HepG2 (cell line): Measurements from ENCODE around the gene TACC3. TPM values are rescaled to one million over a fixed set of nuclear protein-coding genes. Genes with fewer than 3 reads are reported as not detected.

Experiments used
- AHR ChIP-seq: IDR thresholded peaks from 2 replicates; pipeline ENCODE4 v1.6.1; 2018; ENCODE audit warnings: missing genetic modification reagents, missing compliant biosample characterization
- CCAR2 ChIP-seq: fragments of 200-400 bp; formaldehyde crosslinking; optimal IDR thresholded peaks from 2 replicates; pipeline ENCODE3; 2018; ENCODE audit warnings: low read depth, mild to moderate bottlenecking, low read length, moderate library complexity
- ETV5 ChIP-seq: IDR thresholded peaks from 2 replicates; pipeline ENCODE4 v1.6.1; 2018; ENCODE audit warnings: missing biosample characterization, missing genetic modification reagents, inconsistent platforms, borderline replicate concordance
- FOXO1 ChIP-seq: sonication (generic); formaldehyde crosslinking; IDR thresholded peaks from 2 replicates; pipeline ENCODE4 v1.4.0; 2020; ENCODE audit warnings: missing genetic modification reagents
- GATA4 ChIP-seq: sonication (generic); IDR thresholded peaks from 2 replicates; pipeline ENCODE4 v1.6.1; 2016; ENCODE audit warnings: antibody characterized with exemption, low read depth, borderline replicate concordance
- HNRNPL ChIP-seq: fragments of 200-400 bp; formaldehyde crosslinking; IDR thresholded peaks from 2 replicates; pipeline ENCODE4 v1.6.1; 2017; ENCODE audit warnings: mild to moderate bottlenecking, low read depth, low read length
- JDP2 ChIP-seq: sonication (generic); formaldehyde crosslinking; IDR thresholded peaks from 2 replicates; pipeline ENCODE4 v1.8.1; 2022; ENCODE audit warnings: missing genetic modification reagents, borderline replicate concordance
- NCOR1 ChIP-seq: fragments of 200-600 bp; sonication (generic); IDR thresholded peaks from 2 replicates; pipeline ENCODE4 v1.7.0; 2017; ENCODE audit warnings: antibody characterized with exemption, low read length, borderline replicate concordance
- NFE2L1 ChIP-seq: sonication (generic); formaldehyde crosslinking; IDR thresholded peaks from 2 replicates; pipeline ENCODE4 v1.4.0; 2020; ENCODE audit warnings: missing genetic modification reagents, mild to moderate bottlenecking, borderline replicate concordance
- RCOR2 ChIP-seq: IDR thresholded peaks from 2 replicates; pipeline ENCODE4 v1.6.1; 2016; ENCODE audit warnings: missing biosample characterization, missing genetic modification reagents
- SIN3A ChIP-seq: IDR thresholded peaks from 2 replicates; pipeline ENCODE4 v1.6.1; 2011; ENCODE audit warnings: low read depth, mild to moderate bottlenecking, control low read depth, low read length, borderline replicate concordance
- ZBTB1 ChIP-seq: sonication (generic); formaldehyde crosslinking; IDR thresholded peaks from 2 replicates; pipeline ENCODE4 v1.4.0; 2020; ENCODE audit warnings: missing genetic modification reagents, borderline replicate concordance
- ZFP1 ChIP-seq: IDR thresholded peaks from 2 replicates; pipeline ENCODE4 v1.6.1; 2016
- ZMYM3 ChIP-seq: sonication (generic); formaldehyde crosslinking; IDR thresholded peaks from 2 replicates; pipeline ENCODE4 v1.5.1; 2020; ENCODE audit warnings: mild to moderate bottlenecking, missing genetic modification reagents
- ZNF101 ChIP-seq: sonication (generic); formaldehyde crosslinking; IDR thresholded peaks from 2 replicates; pipeline ENCODE4 v1.4.0; 2020; ENCODE audit warnings: mild to moderate bottlenecking, low read depth, missing genetic modification reagents, borderline replicate concordance
- ZNF274 ChIP-seq: sonication (generic); formaldehyde crosslinking; IDR thresholded peaks from 2 replicates; pipeline ENCODE4 v1.5.1; 2020; ENCODE audit warnings: mild to moderate bottlenecking, missing genetic modification reagents
- ZNF331 ChIP-seq: sonication (generic); formaldehyde crosslinking; IDR thresholded peaks from 2 replicates; pipeline ENCODE4 v1.4.0; 2020; ENCODE audit warnings: missing genetic modification reagents
- ZNF589 ChIP-seq: sonication (generic); formaldehyde crosslinking; conservative IDR thresholded peaks from 2 replicates; pipeline ENCODE4 v1.8.0; 2022; ENCODE audit warnings: mild to moderate bottlenecking, moderate library complexity, missing genetic modification reagents
- ZNF619 ChIP-seq: sonication (generic); formaldehyde crosslinking; IDR thresholded peaks from 2 replicates; pipeline ENCODE4 v1.4.0; 2020; ENCODE audit warnings: mild to moderate bottlenecking, missing genetic modification reagents
- polyA plus RNA-seq, 8 experiments: library from polyadenylated mRNA; depleted of rRNA in 3 of 8; stranded (reverse) in 7 of 8; unstranded in 1 of 8; fragments of >200 nt; fragmentation: Illumina TruSeq in 4 of 8; extraction: Trizol in 4 of 8; gene quantifications; 2 replicates each; pipeline versions ENCODE4 v1.2.1 to v1.2.3, GENCODE V29; 2011 to 2016; ENCODE audit warnings: low read depth in 4 of 8, missing spikeins in 1 of 8, mixed read lengths in 1 of 8; ENCODE audit not compliant: insufficient read depth in 1 of 8
- total RNA-seq, 5 experiments: library from RNA; depleted of rRNA; stranded (reverse); fragments of >200 nt; fragmentation: Illumina TruSeq; extraction: Trizol; gene quantifications; 2 replicates each; pipeline ENCODE4 v1.2.3, GENCODE V29; 2016; ENCODE audit warnings: low read depth in 1 of 5
- TF ChIP-seq, protein P1 (sequence below): sonication (generic); formaldehyde crosslinking; IDR thresholded peaks from 2 replicates; pipeline ENCODE4 v1.4.0; 2020; ENCODE audit warnings: missing genetic modification reagents, borderline replicate concordance
- TF ChIP-seq, protein P2 (sequence below): sonication (generic); formaldehyde crosslinking; conservative IDR thresholded peaks from 2 replicates; pipeline ENCODE4 v1.5.0; 2020; ENCODE audit warnings: missing genetic modification reagents
- TF ChIP-seq, protein P3 (sequence below): sonication (generic); formaldehyde crosslinking; IDR thresholded peaks from 2 replicates; pipeline ENCODE4 v1.4.0; 2020; ENCODE audit warnings: mild to moderate bottlenecking, missing genetic modification reagents
- TF ChIP-seq, protein P4 (sequence below): sonication (generic); formaldehyde crosslinking; IDR thresholded peaks from 2 replicates; pipeline ENCODE4 v1.5.0; 2020; ENCODE audit warnings: mild to moderate bottlenecking, missing genetic modification reagents
- TF ChIP-seq, protein P5 (sequence below): sonication (generic); formaldehyde crosslinking; IDR thresholded peaks from 2 replicates; pipeline ENCODE4 v1.4.0; 2020; ENCODE audit warnings: missing genetic modification reagents; ENCODE audit errors: not compliant biosample characterization

Gene TACC3
- total and polyA plus RNA-seq, 2 of the 13 experiments (the other 11 are each of a cell fraction or from before 2014, with no cell fraction given): 20.3 to 21.2 TPM

DNA sequence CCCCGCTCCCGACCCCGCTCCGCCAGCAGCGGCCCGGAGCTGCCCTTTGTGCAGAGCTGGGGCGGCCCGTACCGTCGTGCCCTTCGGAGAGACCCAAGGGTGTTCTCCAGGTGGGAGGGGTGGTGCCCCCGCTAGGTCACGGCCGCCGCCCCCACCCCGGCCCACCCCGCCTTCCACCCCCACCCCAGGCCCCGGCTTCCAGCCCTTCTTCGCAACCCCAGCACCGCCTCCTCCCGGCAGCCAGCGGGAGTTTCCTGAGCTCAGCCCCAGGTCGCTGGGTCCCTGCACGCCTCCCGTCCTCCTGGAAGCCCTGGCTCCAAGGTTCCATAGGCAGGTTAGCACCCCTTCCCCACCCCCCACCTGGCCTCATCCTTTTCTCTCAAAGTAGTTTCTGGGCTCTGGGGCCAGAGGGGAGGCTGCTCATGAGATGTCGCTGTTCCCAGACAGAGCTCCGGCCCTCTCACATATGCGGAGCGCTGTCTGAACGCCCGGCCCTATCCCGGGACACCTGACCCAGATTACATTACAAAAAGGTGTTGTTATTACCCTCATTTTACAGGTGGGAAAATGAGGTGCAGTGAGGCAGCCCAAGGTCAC is 46.5 kb downstream of the TACC3 start (continued):
- TF ChIP-seq, protein P1, sequence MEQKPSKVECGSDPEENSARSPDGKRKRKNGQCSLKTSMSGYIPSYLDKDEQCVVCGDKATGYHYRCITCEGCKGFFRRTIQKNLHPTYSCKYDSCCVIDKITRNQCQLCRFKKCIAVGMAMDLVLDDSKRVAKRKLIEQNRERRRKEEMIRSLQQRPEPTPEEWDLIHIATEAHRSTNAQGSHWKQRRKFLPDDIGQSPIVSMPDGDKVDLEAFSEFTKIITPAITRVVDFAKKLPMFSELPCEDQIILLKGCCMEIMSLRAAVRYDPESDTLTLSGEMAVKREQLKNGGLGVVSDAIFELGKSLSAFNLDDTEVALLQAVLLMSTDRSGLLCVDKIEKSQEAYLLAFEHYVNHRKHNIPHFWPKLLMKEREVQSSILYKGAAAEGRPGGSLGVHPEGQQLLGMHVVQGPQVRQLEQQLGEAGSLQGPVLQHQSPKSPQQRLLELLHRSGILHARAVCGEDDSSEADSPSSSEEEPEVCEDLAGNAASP: peak; percentile 7; the same call in 1 of the 2 replicates
- TF ChIP-seq, protein P2, sequence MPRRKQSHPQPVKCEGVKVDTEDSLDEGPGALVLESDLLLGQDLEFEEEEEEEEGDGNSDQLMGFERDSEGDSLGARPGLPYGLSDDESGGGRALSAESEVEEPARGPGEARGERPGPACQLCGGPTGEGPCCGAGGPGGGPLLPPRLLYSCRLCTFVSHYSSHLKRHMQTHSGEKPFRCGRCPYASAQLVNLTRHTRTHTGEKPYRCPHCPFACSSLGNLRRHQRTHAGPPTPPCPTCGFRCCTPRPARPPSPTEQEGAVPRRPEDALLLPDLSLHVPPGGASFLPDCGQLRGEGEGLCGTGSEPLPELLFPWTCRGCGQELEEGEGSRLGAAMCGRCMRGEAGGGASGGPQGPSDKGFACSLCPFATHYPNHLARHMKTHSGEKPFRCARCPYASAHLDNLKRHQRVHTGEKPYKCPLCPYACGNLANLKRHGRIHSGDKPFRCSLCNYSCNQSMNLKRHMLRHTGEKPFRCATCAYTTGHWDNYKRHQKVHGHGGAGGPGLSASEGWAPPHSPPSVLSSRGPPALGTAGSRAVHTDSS (CRISPR knock-in tag): no peak
- TF ChIP-seq ZNF274: no peak
- TF ChIP-seq, protein P3, sequence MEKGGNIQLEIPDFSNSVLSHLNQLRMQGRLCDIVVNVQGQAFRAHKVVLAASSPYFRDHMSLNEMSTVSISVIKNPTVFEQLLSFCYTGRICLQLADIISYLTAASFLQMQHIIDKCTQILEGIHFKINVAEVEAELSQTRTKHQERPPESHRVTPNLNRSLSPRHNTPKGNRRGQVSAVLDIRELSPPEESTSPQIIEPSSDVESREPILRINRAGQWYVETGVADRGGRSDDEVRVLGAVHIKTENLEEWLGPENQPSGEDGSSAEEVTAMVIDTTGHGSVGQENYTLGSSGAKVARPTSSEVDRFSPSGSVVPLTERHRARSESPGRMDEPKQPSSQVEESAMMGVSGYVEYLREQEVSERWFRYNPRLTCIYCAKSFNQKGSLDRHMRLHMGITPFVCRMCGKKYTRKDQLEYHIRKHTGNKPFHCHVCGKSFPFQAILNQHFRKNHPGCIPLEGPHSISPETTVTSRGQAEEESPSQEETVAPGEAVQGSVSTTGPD (CRISPR knock-in tag): no peak
- TF ChIP-seq ZBTB1 (CRISPR knock-in tag): no peak
- TF ChIP-seq HNRNPL: 0 out of 2 replicates have a peak, but pooled peaks have one; percentile 51
- TF ChIP-seq ZNF619: no peak
- TF ChIP-seq FOXO1 (CRISPR knock-in tag): no peak
- TF ChIP-seq ZNF589 (CRISPR knock-in tag): no peak
- TF ChIP-seq AHR: no peak
- 0 out of 2 replicates have a peak, but pooled peaks have one; percentile 21 for TF ChIP-seq SIN3A
- TF ChIP-seq JDP2 (CRISPR knock-in tag): no peak
- TF ChIP-seq CCAR2: no peak
- TF ChIP-seq ZMYM3: no peak
- TF ChIP-seq NCOR1: no peak
- TF ChIP-seq, protein P4, sequence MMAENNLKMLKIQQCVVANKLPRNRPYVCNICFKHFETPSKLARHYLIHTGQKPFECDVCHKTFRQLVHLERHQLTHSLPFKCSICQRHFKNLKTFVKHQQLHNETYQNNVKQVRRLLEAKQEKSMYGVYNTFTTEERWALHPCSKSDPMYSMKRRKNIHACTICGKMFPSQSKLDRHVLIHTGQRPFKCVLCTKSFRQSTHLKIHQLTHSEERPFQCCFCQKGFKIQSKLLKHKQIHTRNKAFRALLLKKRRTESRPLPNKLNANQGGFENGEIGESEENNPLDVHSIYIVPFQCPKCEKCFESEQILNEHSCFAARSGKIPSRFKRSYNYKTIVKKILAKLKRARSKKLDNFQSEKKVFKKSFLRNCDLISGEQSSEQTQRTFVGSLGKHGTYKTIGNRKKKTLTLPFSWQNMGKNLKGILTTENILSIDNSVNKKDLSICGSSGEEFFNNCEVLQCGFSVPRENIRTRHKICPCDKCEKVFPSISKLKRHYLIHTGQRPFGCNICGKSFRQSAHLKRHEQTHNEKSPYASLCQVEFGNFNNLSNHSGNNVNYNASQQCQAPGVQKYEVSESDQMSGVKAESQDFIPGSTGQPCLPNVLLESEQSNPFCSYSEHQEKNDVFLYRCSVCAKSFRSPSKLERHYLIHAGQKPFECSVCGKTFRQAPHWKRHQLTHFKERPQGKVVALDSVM (CRISPR knock-in tag): 0 out of 2 replicates have a peak, but pooled peaks have one; percentile 8
- no peak for TF ChIP-seq NFE2L1 (CRISPR knock-in tag)
- no peak for TF ChIP-seq ZFP1 (CRISPR knock-in tag)
- TF ChIP-seq ETV5 (CRISPR knock-in tag): 0 out of 2 replicates have a peak, but pooled peaks have one; percentile 10
- TF ChIP-seq RCOR2 (CRISPR knock-in tag): no peak
- TF ChIP-seq, protein P5, sequence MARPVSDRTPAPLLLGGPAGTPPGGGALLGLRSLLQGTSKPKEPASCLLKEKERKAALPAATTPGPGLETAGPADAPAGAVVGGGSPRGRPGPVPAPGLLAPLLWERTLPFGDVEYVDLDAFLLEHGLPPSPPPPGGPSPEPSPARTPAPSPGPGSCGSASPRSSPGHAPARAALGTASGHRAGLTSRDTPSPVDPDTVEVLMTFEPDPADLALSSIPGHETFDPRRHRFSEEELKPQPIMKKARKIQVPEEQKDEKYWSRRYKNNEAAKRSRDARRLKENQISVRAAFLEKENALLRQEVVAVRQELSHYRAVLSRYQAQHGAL (CRISPR knock-in tag): no peak
- TF ChIP-seq GATA4: no peak
- no peak for TF ChIP-seq ZNF101 (CRISPR knock-in tag)
- no peak for TF ChIP-seq ZNF331 (CRISPR knock-in tag)
